Karpas-422 (cell line): Measurements from ENCODE around the gene DPH6. TPM values are rescaled to one million over a fixed set of nuclear protein-coding genes. Genes with fewer than 3 reads are reported as not detected.

Experiments
- DNase-seq: peaks from one replicate; pipeline ENCODE4 v3.0.0-alpha.2; 2015
- H2AFZ ChIP-seq: fragments of 200-600 bp; sonication (generic); 2 replicates; pipeline ENCODE4 v1.6.1; 2014; ENCODE audit warnings: antibody characterized with exemption, low read length, mixed read lengths
- H3K27ac ChIP-seq: fragments of 200-600 bp; sonication (generic); 2 replicates; pipeline ENCODE4 v1.5.1; 2014; ENCODE audit warnings: mild to moderate bottlenecking, low read length, moderate library complexity
- H3K27me3 ChIP-seq: fragments of 200-600 bp; sonication (generic); 2 replicates; pipeline ENCODE4 v1.6.1; 2014; ENCODE audit warnings: low read length, mixed read lengths
- H3K36me3 ChIP-seq: fragments of 200-600 bp; sonication (generic); 2 replicates; pipeline ENCODE4 v1.6.1; 2014; ENCODE audit warnings: low read length, mixed read lengths; ENCODE audit not compliant: insufficient read depth
- H3K4me1 ChIP-seq: fragments of 200-600 bp; sonication (generic); 2 replicates; pipeline ENCODE4 v1.6.1; 2014; ENCODE audit warnings: mild to moderate bottlenecking, low read length, mixed read lengths
- H3K4me2 ChIP-seq: fragments of 200-600 bp; sonication (generic); 2 replicates; pipeline ENCODE4 v1.6.1; 2014; ENCODE audit warnings: low read length, low read depth, mild to moderate bottlenecking; ENCODE audit not compliant: poor library complexity, severe bottlenecking
- H3K4me3 ChIP-seq: fragments of 200-600 bp; sonication (generic); 2 replicates; pipeline ENCODE4 v1.5.1; 2014; ENCODE audit warnings: mild to moderate bottlenecking, antibody characterized with exemption, low read length, mixed read lengths
- H3K79me2 ChIP-seq: fragments of 200-600 bp; sonication (generic); 2 replicates; pipeline ENCODE4 v1.6.1; 2014; ENCODE audit warnings: mild to moderate bottlenecking, low read length, mixed read lengths
- H3K9ac ChIP-seq: fragments of 200-600 bp; sonication (generic); 2 replicates; pipeline ENCODE4 v1.6.0; 2014; ENCODE audit warnings: low read length
- H3K9me2 ChIP-seq: fragments of 200-600 bp; sonication (generic), shearing (Covaris generic); replicated peaks from 2 replicates; pipeline ENCODE4 v1.6.0; 2014; ENCODE audit warnings: mild to moderate bottlenecking, low read length, moderate library complexity; ENCODE audit not compliant: insufficient read depth
- H3K9me3 ChIP-seq: fragments of 300-700, 200-600 bp; sonication (generic); 2 replicates; pipeline ENCODE4 v1.6.1; 2014; ENCODE audit warnings: low read length, mixed read lengths
- H4K20me1 ChIP-seq: fragments of 200-600 bp; sonication (generic); 2 replicates; pipeline ENCODE4 v1.6.1; 2014; ENCODE audit warnings: mild to moderate bottlenecking, antibody characterized with exemption, low read length, low read depth; ENCODE audit not compliant: insufficient read depth
- small RNA-seq: library from RNA; depleted of rRNA; stranded (forward); fragments of <200 nt; gene quantifications from one replicate; pipeline ENCODE3, GENCODE V24; 2014
- total RNA-seq: library from RNA; depleted of rRNA; stranded (reverse); fragments of >200 nt; shearing (Covaris generic); gene quantifications from 2 replicates; pipeline ENCODE4 v1.2.3, GENCODE V29; 2014; ENCODE audit warnings: low replicate concordance

The DPH6 gene
- total RNA-seq, 1 experiment from 2014 or later: 15.4 TPM

GRCh38 chr15:35327789-35328188 lies 218.2 kb downstream of the DPH6 start:
- Histone ChIP-seq H3K36me3 (no peaks in the 10 kb centered on the region), H3K27ac (no peak overlapping the region), H2AFZ (no peak overlapping the region), H4K20me1 (no peaks in the 10 kb centered on the region), H3K27me3 (no peaks in the 10 kb centered on the region), H3K9ac (no peak overlapping the region), H3K79me2 (no peaks in the 10 kb centered on the region), H3K4me1 (no peaks in the 10 kb centered on the region), H3K9me2 (no peaks in the 10 kb centered on the region), H3K4me3 (no peak overlapping the region), H3K4me2 (no peak overlapping the region), H3K9me3 (no peaks in the 10 kb centered on the region)
- DNase-seq: no peak

- Histone ChIP-seq H3K9ac (no peak overlapping the region), H4K20me1 (no peaks in the 10 kb centered on the region), H3K27ac (no peak overlapping the region), H3K79me2 (no peaks in the 10 kb centered on the region), H3K9me2 (no peaks in the 10 kb centered on the region), H3K27me3 (no peaks in the 10 kb centered on the region), H3K4me3 (no peak overlapping the region), H3K4me2 (no peak overlapping the region), H3K9me3 (no peaks in the 10 kb centered on the region), H2AFZ (no peak overlapping the region), H3K4me1 (no peaks in the 10 kb centered on the region), H3K36me3 (no peaks in the 10 kb centered on the region)
- DNase-seq: no peak
Observed at GRCh38 chr15:35325374-35325941, 220.5 kb downstream of the DPH6 start.

GRCh38 chr15:35323141-35323540 lies 222.8 kb downstream of the DPH6 start:
- Histone ChIP-seq H4K20me1 (no peaks in the 10 kb centered on the region), H3K36me3 (no peaks in the 10 kb centered on the region), H2AFZ (no peak overlapping the region), H3K27me3 (no peaks in the 10 kb centered on the region), H3K79me2 (no peaks in the 10 kb centered on the region), H3K27ac (no peak overlapping the region), H3K4me2 (no peak overlapping the region), H3K9me3 (no peaks in the 10 kb centered on the region), H3K9ac (no peak overlapping the region), H3K9me2 (no peaks in the 10 kb centered on the region), H3K4me1 (no peaks in the 10 kb centered on the region), H3K4me3 (no peak overlapping the region)
- no peak for DNase-seq

- DNase-seq: no peak
- no peak overlapping the region for H2AFZ ChIP-seq
Observed at GRCh38 chr15:35321926-35322325, 224.0 kb downstream of the DPH6 start.

GRCh38 chr15:35320911-35321310 lies 225.1 kb downstream of the DPH6 start:
- Histone ChIP-seq H3K4me1 (no peaks in the 10 kb centered on the region), H3K36me3 (no peaks in the 10 kb centered on the region), H3K27me3 (no peaks in the 10 kb centered on the region), H3K9me2 (no peaks in the 10 kb centered on the region), H4K20me1 (no peaks in the 10 kb centered on the region), H2AFZ (no peak overlapping the region), H3K9me3 (no peaks in the 10 kb centered on the region), H3K9ac (no peak overlapping the region), H3K4me2 (no peak overlapping the region), H3K4me3 (no peak overlapping the region), H3K27ac (no peak overlapping the region), H3K79me2 (no peaks in the 10 kb centered on the region)
- no peak for DNase-seq

More at GRCh38 chr15:35321926-35322325, 224.0 kb downstream of the DPH6 start:
- Histone ChIP-seq H3K79me2 (no peaks in the 10 kb centered on the region), H4K20me1 (no peaks in the 10 kb centered on the region), H3K9me3 (no peaks in the 10 kb centered on the region), H3K4me1 (no peaks in the 10 kb centered on the region), H3K36me3 (no peaks in the 10 kb centered on the region), H3K27me3 (no peaks in the 10 kb centered on the region), H3K27ac (no peak overlapping the region), H3K4me3 (no peak overlapping the region), H3K4me2 (no peak overlapping the region), H3K9ac (no peak overlapping the region), H3K9me2 (no peaks in the 10 kb centered on the region)

Small RNAs within 50 kb of the gene (small RNA-seq; reads per million reads assigned to genes)
- not detected for gene AC019288.1
- 0.28 reads per million for gene MIR3942
